B cell (primary cell): ENCODE measurements around the gene SCARB1. TPM values are rescaled to one million over a fixed set of nuclear protein-coding genes. Genes with fewer than 3 reads are reported as not detected.
A peak's percentile ranks its signal among the peaks of the same experiment; 100 is the strongest.

Source experiments
- ATAC-seq: fragments of 200-7000 bp; cut with Tn5 transposase; one replicate; pipeline ENCODE4 v1.10.0; 2021; ENCODE audit warnings: low read depth, mild to moderate bottlenecking, moderate number of reproducible peaks, moderate library complexity
- CTCF ChIA-PET: fragments of 350-600 bp; sonication (Branson Sonifier 250); formaldehyde crosslinking; loops from one replicate; lab custom pipeline; 2021; ENCODE audit warnings: antibody characterized with exemption, inconsistent platforms; lab: Charles Lee
- POLR2A ChIA-PET: fragments of 350-600 bp; sonication (Branson Sonifier 250); formaldehyde crosslinking; loops from one replicate; lab custom pipeline; 2021; ENCODE audit warnings: antibody characterized with exemption; lab: Charles Lee
- DNase-seq: peaks from one replicate; pipeline ENCODE4 v3.0.0; 2013
- H2AFZ ChIP-seq: 2 replicates; pipeline ENCODE4 v1.6.1; 2012; ENCODE audit warnings: mild to moderate bottlenecking, low read depth, low read length; ENCODE audit not compliant: insufficient read depth, poor library complexity, severe bottlenecking
- H3K27ac ChIP-seq, 2 donors: 1 replicate in 1 of 2; 2 replicates in 1 of 2; pipeline ENCODE4 v1.5.1; 2012 to 2013; ENCODE audit warnings: low read length in 2 of 2, mild to moderate bottlenecking in 2 of 2, moderate library complexity in 1 of 2
- H3K27me3 ChIP-seq, 4 experiments: fragments of 200-600 bp in 1 of 4; sonication (generic) in 1 of 4; replicated peaks in 1 of 4; 1 replicate in 2 of 4; 2 replicates in 2 of 4; pipeline versions ENCODE4 v1.6.1 to v1.7.0; 2013 to 2016; ENCODE audit warnings: low read length in 3 of 4, mild to moderate bottlenecking in 2 of 4, mixed read lengths in 1 of 4, moderate library complexity in 1 of 4; ENCODE audit not compliant: insufficient read depth in 4 of 4, control insufficient read depth in 3 of 4; ENCODE audit errors: control extremely low read depth in 1 of 4
- H3K36me3 ChIP-seq, 2 experiments: replicated peaks in 1 of 2; 1 replicate in 1 of 2; 2 replicates in 1 of 2; pipeline versions ENCODE4 v1.6.1 to v1.7.1; 2013; ENCODE audit warnings: low read length in 1 of 2; ENCODE audit not compliant: insufficient read depth in 2 of 2, control insufficient read depth in 1 of 2; ENCODE audit errors: control extremely low read depth in 1 of 2, extremely low read depth in 1 of 2
- H3K4me1 ChIP-seq, 2 donors: fragments of 200-600 bp in 1 of 2; sonication (generic) in 1 of 2; 1 replicate in 1 of 2; 2 replicates in 1 of 2; pipeline versions ENCODE4 v1.5.1 to v1.6.1; 2013 to 2017; ENCODE audit warnings: low read length in 2 of 2; ENCODE audit not compliant: control insufficient read depth in 2 of 2, insufficient read depth in 2 of 2
- H3K4me2 ChIP-seq: replicated peaks from 2 replicates; pipeline ENCODE3; 2012; ENCODE audit warnings: mild to moderate bottlenecking, low read depth, low read length; ENCODE audit not compliant: poor library complexity, severe bottlenecking
- H3K4me3 ChIP-seq, 5 experiments: fragments of 200-600 bp in 1 of 5; sonication (generic) in 1 of 5; 1 replicate in 3 of 5; 2 replicates in 2 of 5; pipeline versions ENCODE4 v1.5.1 to v1.7.0; 2011 to 2016; ENCODE audit warnings: low read length in 4 of 5, mild to moderate bottlenecking in 4 of 5, low read depth in 2 of 5, control low read depth in 1 of 5, moderate library complexity in 1 of 5; ENCODE audit not compliant: insufficient read depth in 1 of 5; ENCODE audit errors: control extremely low read depth in 1 of 5, extremely low read depth in 1 of 5
- H3K79me2 ChIP-seq: fragments of 200-600 bp; sonication (generic); one replicate; pipeline ENCODE4 v1.6.0; 2016; ENCODE audit warnings: low read length; ENCODE audit not compliant: control insufficient read depth, insufficient read depth
- H3K9ac ChIP-seq: fragments of 200-600 bp; sonication (generic); 2 replicates; pipeline ENCODE4 v1.6.1; 2017; ENCODE audit warnings: mild to moderate bottlenecking, low read length, moderate library complexity
- H3K9me3 ChIP-seq, 3 donors: one replicate each; pipeline versions ENCODE4 v1.6.1 to v1.7.1; 2013; ENCODE audit warnings: low read length in 2 of 3; ENCODE audit not compliant: control insufficient read depth in 2 of 3, insufficient read depth in 1 of 3; ENCODE audit errors: control extremely low read depth in 1 of 3
- H4K20me1 ChIP-seq: 2 replicates; pipeline ENCODE4 v1.6.0; 2012; ENCODE audit warnings: mild to moderate bottlenecking, low read length; ENCODE audit not compliant: insufficient read depth, control insufficient read depth, poor library complexity, severe bottlenecking
- H3K27ac Mint-ChIP-seq: one replicate; pipeline ENCODE4 v1.8.0; 2021; ENCODE audit warnings: mixed read lengths
- H3K27me3 Mint-ChIP-seq: one replicate; pipeline ENCODE4 v1.8.0; 2021; ENCODE audit warnings: mixed read lengths
- H3K4me1 Mint-ChIP-seq: one replicate; pipeline ENCODE4 v1.8.0; 2021; ENCODE audit warnings: mixed read lengths
- H3K4me3 Mint-ChIP-seq: one replicate; pipeline ENCODE4 v1.8.0; 2021; ENCODE audit warnings: mixed read lengths
- H3K9me3 Mint-ChIP-seq: one replicate; pipeline ENCODE4 v1.8.0; 2022; ENCODE audit warnings: mixed read lengths; ENCODE audit not compliant: insufficient read depth
- EZH2 ChIP-seq: IDR thresholded peaks from 2 replicates; pipeline ENCODE4 v1.6.1; 2012; ENCODE audit warnings: borderline replicate concordance, low read depth, mild to moderate bottlenecking, moderate library complexity, low read length; ENCODE audit not compliant: insufficient read depth, poor library complexity, severe bottlenecking
- WGBS: methylation state at CpG from one replicate; pipeline ENCODE4 v1.1.5; 2013; ENCODE audit warnings: missing lambda C conversion rate; ENCODE audit not compliant: insufficient coverage; 5-methylcytosine and 5-hydroxymethylcytosine counted together
- intact Hi-C: fragments of 100-400 bp; cut with micrococcal nuclease; formaldehyde crosslinking; loops from one replicate; pipeline ENCODE4 v1.10.0; 2022
- polyA plus RNA-seq: library from polyadenylated mRNA; depleted of rRNA; stranded (reverse); fragments of >200 nt; gene quantifications from 2 replicates; pipeline ENCODE4 v1.2.3, GENCODE V29; 2012
- total RNA-seq, 2 donors: library from RNA; stranded (reverse); fragments of 120-200 nt in 1 of 2; gene quantifications; 1 replicate in 1 of 2; 2 replicates in 1 of 2; pipeline versions ENCODE4 v1.2.3 to v1.2.4, GENCODE V29; 2013 to 2022
- TF ChIP-seq, protein P1 (sequence below): fragments of 200-600 bp; IDR thresholded peaks from one replicate; pipeline ENCODE4 v1.8.0; 2022; ENCODE audit warnings: antibody characterized with exemption, mild to moderate bottlenecking

Gene SCARB1
- total and polyA plus RNA-seq, 2 donors (not counting 1 experiment from before 2014, with no cell fraction given) = 26.8 to 30.7 TPM

DNA sequence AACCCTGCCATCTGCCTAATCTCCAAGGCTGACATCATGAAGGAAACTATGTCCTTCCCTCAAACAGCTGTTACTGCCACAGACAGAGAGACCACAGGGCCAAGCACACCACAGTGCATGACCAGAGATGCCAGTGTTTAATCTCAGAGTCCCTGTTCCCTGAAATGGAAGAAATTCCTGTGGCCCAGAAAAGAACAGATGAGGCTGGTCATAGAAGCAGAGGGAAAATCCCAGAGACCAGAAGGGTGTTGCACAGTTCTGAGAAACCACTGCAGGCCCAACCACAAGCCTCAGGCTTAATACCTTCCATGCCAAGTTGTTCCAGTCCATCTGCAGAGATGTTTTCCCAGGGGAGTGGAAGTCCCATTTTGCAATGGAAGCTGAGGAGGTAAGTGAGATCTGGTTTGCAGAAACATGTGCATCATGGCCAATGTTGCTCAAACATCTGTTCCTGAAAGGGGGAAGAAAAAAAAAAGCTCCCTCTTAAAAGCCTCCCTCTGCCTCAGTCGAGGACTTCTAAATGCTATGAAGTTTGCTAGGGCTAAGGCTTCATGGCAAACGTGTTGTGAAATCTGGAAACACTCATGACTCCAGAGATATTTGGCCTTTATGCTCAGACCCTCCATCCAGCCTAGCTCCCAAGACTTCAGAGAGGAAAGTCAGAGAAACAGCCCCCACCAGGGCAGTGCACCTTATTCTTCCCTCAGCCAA is 98.6 kb downstream of the SCARB1 start:
- Mint-ChIP-seq H3K4me1 (peaks cover 6% of the 10 kb centered on the region), H3K9me3 (peaks cover 8% of the 10 kb centered on the region), H3K27ac (no peak overlapping the region), H3K4me3 (no peak overlapping the region), H3K27me3 (peaks cover 10% of the 10 kb centered on the region)
- CTCF ChIA-PET = interaction anchor here (0.5 to 10.1 kb wide), 13 partner anchors 12 to 759 kb away, joined by 3 to 160 read pairs (median 3); no protein-coding TSS in a partner anchor
- POLR2A ChIA-PET = interaction anchor here (0.6 kb wide), 1 partner anchor 727 kb away, joined by 5 read pairs; no protein-coding TSS in a partner anchor
- H3K9me3 ChIP-seq = peaks cover 3 to 34% (median 18%) of the 10 kb centered on the region in 3 donors
- no peak for TF ChIP-seq EZH2
- TF ChIP-seq, protein P1, sequence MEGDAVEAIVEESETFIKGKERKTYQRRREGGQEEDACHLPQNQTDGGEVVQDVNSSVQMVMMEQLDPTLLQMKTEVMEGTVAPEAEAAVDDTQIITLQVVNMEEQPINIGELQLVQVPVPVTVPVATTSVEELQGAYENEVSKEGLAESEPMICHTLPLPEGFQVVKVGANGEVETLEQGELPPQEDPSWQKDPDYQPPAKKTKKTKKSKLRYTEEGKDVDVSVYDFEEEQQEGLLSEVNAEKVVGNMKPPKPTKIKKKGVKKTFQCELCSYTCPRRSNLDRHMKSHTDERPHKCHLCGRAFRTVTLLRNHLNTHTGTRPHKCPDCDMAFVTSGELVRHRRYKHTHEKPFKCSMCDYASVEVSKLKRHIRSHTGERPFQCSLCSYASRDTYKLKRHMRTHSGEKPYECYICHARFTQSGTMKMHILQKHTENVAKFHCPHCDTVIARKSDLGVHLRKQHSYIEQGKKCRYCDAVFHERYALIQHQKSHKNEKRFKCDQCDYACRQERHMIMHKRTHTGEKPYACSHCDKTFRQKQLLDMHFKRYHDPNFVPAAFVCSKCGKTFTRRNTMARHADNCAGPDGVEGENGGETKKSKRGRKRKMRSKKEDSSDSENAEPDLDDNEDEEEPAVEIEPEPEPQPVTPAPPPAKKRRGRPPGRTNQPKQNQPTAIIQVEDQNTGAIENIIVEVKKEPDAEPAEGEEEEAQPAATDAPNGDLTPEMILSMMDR = no peak
- intact Hi-C loops = loop anchor here (5.0 kb wide), 1 partner anchor 313 kb away; no protein-coding TSS in a partner anchor
- H3K27me3 ChIP-seq = peaks cover 0 to 3% (median 0%) of the 10 kb centered on the region in 4 experiments
- H3K4me2 ChIP-seq = no peak overlapping the region
- no peak overlapping the region for H3K27ac ChIP-seq
- no peak overlapping the region for H3K4me3 ChIP-seq
- peaks cover 4 to 8% of the 10 kb centered on the region in 2 donors for H3K4me1 ChIP-seq
- no peaks in the 10 kb centered on the region for H3K79me2 ChIP-seq
- no peak overlapping the region for H3K9ac ChIP-seq
- DNase-seq (no peak), ATAC-seq (no peak)
- no peak overlapping the region for H2AFZ ChIP-seq
- WGBS = no CpG with 5 or more reads among the region's 2 CpGs
- no peaks in the 10 kb centered on the region for H4K20me1 ChIP-seq
- no peaks in the 10 kb centered on the region for H3K36me3 ChIP-seq

DNA sequence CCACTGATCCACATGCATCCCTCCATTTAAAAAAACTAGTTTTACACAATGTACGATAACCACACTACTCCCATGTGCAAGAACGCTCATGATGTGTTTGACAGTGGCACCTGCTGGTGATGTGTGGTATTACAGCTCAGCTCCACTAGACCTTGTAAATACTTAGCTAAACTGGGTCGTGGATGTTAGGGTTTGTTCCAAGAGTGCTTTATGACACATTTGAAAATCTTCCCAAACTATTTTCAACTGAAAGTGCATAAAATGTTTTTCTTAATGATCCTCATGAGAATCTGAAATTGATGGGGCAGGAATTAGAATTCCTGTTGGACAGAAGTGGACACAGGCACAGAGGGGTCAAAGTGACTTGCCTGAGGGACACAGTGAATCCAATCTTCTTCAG is 99.2 kb downstream of the SCARB1 start:
- no peaks in the 10 kb centered on the region for H4K20me1 ChIP-seq
- H3K4me2 ChIP-seq = no peak overlapping the region
- peaks cover 8% of the 10 kb centered on the region for H3K9me3 Mint-ChIP-seq
- no peak overlapping the region for H3K27ac ChIP-seq
- H3K36me3 ChIP-seq = no peaks in the 10 kb centered on the region
- H3K4me1 ChIP-seq = peaks cover 4 to 8% of the 10 kb centered on the region in 2 donors
- H3K4me1 Mint-ChIP-seq = peaks cover 6% of the 10 kb centered on the region
- no peak overlapping the region for H3K4me3 ChIP-seq
- no peak overlapping the region for H3K27ac Mint-ChIP-seq
- ATAC-seq = no peak
- ChIA-PET POLR2A (interaction anchor here (0.6 kb wide), 1 partner anchor 726 kb away, joined by 5 read pairs; no protein-coding TSS in a partner anchor), CTCF (interaction anchor here (0.5 to 10.1 kb wide), 6 partner anchors 12 to 727 kb away, joined by 3 to 160 read pairs (median 4); no protein-coding TSS in a partner anchor)
- no peaks in the 10 kb centered on the region for H3K79me2 ChIP-seq
- TF ChIP-seq, protein P1 = peak; percentile 56
- no peak for TF ChIP-seq EZH2
- H3K27me3 ChIP-seq = peaks cover 0 to 3% (median 0%) of the 10 kb centered on the region in 4 experiments
- no peak overlapping the region for H3K4me3 Mint-ChIP-seq
- peak; percentile 37 for DNase-seq
- H2AFZ ChIP-seq = no peak overlapping the region
- H3K27me3 Mint-ChIP-seq = peaks cover 12% of the 10 kb centered on the region
- peaks cover 3 to 34% (median 18%) of the 10 kb centered on the region in 3 donors for H3K9me3 ChIP-seq
- H3K9ac ChIP-seq = no peak overlapping the region
- no CpG with 5 or more reads among the region's 3 CpGs for WGBS
- intact Hi-C loops = no loop called here
